HEK293 (cell line): Measurements from ENCODE around the gene NFKB1.

Experiments
- ZBTB17 ChIP-seq: fragments of 450-650 bp; formaldehyde crosslinking; IDR thresholded peaks from 2 replicates; pipeline ENCODE4 v1.5.1; 2016; ENCODE audit warnings: missing biosample characterization, missing genetic modification characterization
- ZNF112 ChIP-seq: fragments of 450-650 bp; formaldehyde crosslinking; IDR thresholded peaks from 2 replicates; pipeline ENCODE4 v1.5.0; 2017; ENCODE audit warnings: missing biosample characterization, missing genetic modification characterization
- ZNF335 ChIP-seq: fragments of 450-650 bp; formaldehyde crosslinking; conservative IDR thresholded peaks from 2 replicates; pipeline ENCODE4 v1.5.1; 2016; ENCODE audit warnings: missing biosample characterization, missing genetic modification characterization
- ZNF776 ChIP-seq: fragments of 450-650 bp; formaldehyde crosslinking; IDR thresholded peaks from 2 replicates; pipeline ENCODE4 v1.5.0; 2017; ENCODE audit warnings: missing biosample characterization, missing genetic modification characterization, borderline replicate concordance
- TF ChIP-seq, protein P1 (sequence below): fragments of 450-650 bp; formaldehyde crosslinking; IDR thresholded peaks from 2 replicates; pipeline ENCODE4 v1.5.1; 2017; ENCODE audit warnings: missing biosample characterization, missing genetic modification characterization
- TF ChIP-seq, protein P2 (sequence below): fragments of 450-650 bp; formaldehyde crosslinking; IDR thresholded peaks from 2 replicates; pipeline ENCODE4 v1.5.1; 2016; ENCODE audit warnings: missing biosample characterization, missing genetic modification characterization
- TF ChIP-seq, protein P3 (sequence below): fragments of 450-650 bp; formaldehyde crosslinking; IDR thresholded peaks from 2 replicates; pipeline ENCODE4 v1.5.1; 2016; ENCODE audit warnings: missing biosample characterization, missing genetic modification characterization

DNA sequence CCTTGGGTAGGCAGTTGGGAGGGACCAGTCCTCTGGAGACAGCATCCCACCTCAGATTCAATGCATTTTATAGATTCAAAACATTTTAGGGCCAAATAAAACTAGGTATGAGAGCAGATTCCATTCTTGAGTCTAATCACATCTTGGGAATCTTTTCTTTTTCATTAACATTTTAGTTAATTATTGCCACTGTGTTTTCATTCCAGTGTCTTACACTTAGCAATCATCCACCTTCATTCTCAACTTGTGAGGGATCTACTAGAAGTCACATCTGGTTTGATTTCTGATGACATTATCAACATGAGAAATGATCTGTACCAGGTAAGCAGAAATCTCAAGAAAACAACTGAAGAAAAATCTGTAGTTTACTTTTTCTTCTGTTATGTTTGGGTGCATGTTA lies 99.5 kb downstream of the NFKB1 start:
- TF ChIP-seq, protein P1, sequence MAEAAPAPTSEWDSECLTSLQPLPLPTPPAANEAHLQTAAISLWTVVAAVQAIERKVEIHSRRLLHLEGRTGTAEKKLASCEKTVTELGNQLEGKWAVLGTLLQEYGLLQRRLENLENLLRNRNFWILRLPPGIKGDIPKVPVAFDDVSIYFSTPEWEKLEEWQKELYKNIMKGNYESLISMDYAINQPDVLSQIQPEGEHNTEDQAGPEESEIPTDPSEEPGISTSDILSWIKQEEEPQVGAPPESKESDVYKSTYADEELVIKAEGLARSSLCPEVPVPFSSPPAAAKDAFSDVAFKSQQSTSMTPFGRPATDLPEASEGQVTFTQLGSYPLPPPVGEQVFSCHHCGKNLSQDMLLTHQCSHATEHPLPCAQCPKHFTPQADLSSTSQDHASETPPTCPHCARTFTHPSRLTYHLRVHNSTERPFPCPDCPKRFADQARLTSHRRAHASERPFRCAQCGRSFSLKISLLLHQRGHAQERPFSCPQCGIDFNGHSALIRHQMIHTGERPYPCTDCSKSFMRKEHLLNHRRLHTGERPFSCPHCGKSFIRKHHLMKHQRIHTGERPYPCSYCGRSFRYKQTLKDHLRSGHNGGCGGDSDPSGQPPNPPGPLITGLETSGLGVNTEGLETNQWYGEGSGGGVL (tag by site-specific recombination) = no peak
- TF ChIP-seq ZBTB17 (tag by site-specific recombination) (no peak), ZNF112 (tag by site-specific recombination) (no peak), ZNF776 (tag by site-specific recombination) (no peak), ZNF335 (no peak)
- TF ChIP-seq, protein P2, sequence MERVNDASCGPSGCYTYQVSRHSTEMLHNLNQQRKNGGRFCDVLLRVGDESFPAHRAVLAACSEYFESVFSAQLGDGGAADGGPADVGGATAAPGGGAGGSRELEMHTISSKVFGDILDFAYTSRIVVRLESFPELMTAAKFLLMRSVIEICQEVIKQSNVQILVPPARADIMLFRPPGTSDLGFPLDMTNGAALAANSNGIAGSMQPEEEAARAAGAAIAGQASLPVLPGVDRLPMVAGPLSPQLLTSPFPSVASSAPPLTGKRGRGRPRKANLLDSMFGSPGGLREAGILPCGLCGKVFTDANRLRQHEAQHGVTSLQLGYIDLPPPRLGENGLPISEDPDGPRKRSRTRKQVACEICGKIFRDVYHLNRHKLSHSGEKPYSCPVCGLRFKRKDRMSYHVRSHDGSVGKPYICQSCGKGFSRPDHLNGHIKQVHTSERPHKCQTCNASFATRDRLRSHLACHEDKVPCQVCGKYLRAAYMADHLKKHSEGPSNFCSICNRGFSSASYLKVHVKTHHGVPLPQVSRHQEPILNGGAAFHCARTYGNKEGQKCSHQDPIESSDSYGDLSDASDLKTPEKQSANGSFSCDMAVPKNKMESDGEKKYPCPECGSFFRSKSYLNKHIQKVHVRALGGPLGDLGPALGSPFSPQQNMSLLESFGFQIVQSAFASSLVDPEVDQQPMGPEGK (tag by site-specific recombination) = no peak
- TF ChIP-seq, protein P3, sequence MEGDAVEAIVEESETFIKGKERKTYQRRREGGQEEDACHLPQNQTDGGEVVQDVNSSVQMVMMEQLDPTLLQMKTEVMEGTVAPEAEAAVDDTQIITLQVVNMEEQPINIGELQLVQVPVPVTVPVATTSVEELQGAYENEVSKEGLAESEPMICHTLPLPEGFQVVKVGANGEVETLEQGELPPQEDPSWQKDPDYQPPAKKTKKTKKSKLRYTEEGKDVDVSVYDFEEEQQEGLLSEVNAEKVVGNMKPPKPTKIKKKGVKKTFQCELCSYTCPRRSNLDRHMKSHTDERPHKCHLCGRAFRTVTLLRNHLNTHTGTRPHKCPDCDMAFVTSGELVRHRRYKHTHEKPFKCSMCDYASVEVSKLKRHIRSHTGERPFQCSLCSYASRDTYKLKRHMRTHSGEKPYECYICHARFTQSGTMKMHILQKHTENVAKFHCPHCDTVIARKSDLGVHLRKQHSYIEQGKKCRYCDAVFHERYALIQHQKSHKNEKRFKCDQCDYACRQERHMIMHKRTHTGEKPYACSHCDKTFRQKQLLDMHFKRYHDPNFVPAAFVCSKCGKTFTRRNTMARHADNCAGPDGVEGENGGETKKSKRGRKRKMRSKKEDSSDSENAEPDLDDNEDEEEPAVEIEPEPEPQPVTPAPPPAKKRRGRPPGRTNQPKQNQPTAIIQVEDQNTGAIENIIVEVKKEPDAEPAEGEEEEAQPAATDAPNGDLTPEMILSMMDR (tag by site-specific recombination) = no peak
